ENCODE data around the gene USH2A.

Gene USH2A

DNA sequence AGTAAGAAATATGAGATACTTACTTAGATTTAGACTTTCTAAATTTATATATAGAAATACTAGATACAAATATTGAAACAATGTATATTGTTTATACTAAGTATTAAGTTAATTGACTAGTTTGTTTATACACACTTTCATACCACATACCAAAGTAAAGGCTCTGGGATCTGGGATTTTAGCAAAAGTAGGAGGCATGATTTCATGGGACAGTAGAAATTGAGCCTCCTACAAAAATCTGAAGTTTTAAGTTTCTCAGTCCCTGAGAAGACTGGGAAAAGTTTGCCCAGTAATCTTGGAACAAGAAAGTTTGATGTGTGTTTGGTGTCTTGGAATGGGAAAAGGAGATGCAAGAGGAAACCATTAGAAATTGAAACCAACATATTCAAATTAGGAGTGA lies 825.3 kb downstream of the USH2A start:
- no peak for DNase-seq (ENCODE audit: low read depth in 2 of 2)

DNA sequence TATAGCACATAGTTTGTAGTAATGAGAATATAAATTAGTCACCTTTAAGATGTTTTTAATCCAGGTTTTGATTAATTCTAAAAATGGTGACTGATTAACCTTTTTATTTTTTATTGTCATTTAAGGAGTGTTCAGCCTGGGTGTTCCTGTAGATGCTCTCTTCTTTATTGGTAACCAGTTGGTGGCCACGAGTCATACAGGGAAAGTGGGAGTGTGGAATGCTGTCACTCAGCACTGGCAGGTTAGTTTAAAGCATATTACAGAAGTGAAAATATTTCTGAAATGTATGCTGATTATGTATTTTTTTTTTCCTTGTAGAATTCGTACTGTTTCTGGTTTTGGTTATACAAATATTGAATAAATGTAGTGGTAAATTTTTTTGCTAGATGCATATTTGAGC lies 828.0 kb downstream of the USH2A start:
- DNase-seq (ENCODE audit: low read depth in 2 of 2): no peak

DNA sequence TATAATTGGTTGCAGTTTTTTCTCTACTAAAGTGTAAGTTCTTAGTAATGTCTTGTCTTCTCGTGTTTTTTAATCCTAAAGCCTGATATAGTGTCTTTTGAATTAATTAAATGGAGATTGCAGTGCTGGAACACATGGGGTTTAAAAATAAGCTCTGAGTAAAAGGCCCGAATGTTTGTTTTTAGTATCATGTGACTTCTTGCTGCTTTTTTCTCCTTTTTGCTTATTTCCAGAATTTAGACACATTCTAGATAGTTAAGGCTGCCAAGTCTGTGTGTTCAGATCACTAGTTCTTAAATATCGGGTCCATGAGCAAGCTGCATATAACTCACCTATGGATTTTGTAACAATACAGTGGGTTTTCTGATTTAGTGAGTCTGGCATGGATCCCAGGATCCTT lies 828.6 kb downstream of the USH2A start:
- no peak for DNase-seq (ENCODE audit: low read depth in 2 of 2)

DNA sequence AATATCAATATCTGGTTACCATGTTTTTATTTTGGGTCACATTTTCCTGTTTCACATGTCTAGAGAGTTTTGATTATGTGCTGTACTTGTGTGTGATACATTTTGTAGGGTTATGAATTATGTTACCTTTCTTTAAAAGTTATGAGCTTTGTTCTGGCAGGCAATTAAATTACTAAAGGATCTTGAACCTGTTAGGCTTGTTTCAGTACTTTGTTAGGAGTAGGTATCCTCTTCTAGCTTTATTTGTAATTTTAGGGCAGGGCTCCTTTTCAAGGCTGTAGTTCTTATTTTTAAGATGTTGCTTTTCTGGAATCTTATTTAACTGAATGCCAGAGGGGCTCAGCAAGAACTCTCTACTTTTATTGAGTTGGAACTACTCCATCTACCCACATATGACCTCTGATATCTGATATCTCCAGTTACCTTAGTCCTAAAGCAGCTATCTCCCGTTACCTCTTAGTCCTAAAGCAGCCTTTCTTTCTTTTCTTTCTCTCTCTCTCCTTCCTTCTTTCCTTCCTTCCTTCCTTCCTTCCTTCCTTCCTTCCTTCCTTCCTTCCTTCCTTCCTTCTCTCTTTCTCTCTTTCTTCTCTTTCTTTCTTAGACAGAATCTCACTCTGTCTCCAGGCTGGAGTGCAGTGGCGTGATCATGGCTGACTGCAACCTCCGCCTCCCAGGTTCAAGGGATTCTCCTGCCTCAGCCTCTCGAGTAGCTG lies 832.3 kb downstream of the USH2A start:
- DNase-seq (ENCODE audit: low read depth in 2 of 2): no peak

DNA sequence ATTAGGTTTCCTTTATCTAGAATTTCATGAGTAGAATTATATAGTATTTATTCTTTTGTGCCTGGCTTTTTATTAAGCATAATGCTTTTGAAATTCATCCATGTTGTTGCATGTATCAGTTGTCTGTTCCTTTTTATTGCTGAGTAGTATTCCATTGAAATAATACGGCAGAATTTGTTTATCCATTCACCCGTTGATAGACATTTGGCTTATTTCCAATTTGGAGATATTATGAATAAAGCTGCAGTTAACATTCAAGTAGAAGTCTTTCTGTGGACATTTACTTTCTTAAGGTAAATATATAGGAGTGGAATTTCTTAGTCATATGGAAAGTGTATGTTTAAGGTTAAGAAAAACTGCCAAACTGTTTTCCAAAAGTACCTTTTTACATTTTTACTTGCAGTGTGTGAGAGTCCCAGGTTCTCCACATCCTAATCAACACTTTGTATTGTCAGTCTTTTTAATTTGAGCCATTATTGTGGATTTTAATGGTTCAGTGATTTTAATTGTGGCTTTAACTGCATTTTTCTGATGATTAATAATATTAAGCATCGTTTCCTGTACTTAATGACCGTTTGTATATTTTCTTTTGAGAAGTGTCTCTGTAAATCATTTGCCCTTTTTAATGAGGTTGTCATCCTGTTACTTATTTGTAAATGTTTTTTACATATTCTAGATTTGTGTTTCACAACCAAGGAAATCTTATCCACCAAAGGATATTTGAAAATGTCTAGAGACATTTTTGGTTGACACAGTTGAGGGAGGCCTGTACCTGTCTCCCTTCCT lies 833.4 kb downstream of the USH2A start:
- DNase-seq (ENCODE audit: low read depth in 2 of 2): no peak

DNA sequence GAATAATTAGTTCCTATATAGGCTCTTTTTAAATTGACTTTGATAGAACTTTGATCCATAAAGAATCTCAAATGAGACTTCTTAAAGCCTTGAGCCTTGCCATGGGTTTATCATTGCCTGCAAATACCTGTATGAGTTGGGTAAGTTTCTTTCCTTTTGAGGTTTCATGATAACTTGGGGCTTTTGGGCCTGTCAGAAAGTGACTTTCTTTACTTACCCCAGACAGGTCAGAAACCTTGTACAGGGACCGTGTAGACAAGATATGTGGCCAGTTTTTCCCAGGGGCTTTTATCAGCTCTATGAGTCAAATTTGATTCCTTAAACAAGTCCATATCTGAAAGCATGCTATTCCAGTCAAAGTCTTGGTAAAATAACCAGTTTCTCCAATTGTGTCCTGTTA lies 838.9 kb downstream of the USH2A start:
- DNase-seq (ENCODE audit: low read depth in 2 of 2): no peak

DNA sequence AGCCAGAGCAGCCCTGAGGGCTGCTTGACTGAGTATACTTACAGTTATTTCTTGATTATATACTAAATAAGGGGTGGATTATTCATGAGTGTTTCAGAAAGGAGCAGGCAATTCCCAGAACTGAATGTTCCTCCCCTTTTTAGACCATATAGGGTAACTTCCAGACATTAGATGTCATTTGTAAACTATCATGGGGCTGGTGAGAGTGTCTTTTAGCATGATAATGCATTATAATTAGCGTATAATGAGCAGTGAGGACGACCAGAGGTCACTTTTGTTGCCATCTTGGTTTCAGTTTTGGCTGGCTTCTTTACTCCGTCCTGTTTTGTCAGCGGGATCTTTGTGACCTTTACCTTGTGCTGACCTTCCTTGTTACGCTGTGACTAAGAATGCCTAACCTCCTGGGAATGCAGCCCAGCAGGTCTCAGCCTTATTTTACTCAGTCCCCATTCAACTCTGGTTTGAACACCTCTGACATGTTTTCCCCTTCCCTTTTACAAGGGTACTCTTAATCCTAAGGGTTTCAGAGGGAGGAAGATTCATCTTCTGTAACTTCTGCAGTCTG lies 840.0 kb downstream of the USH2A start:
- DNase-seq (ENCODE audit: low read depth in 2 of 2): no peak

DNA sequence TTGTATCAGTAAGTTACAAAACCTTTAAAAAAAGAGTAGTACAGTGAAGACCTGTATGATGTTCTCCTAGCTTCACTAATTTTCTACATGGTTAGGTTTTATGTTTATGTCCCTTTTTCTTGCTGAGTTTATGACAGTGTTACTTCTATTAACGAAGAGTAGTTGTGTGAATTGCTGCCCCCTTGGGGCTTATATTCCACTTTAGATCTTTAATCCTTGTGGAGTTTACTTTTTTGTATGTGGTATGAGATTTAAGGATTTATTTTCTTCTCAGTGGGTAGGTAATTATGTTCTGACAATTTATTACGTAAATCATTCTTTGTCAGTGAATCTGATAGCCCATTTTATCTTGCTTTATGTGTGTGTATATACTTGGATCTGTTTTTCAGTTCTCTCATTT lies 841.4 kb downstream of the USH2A start:
- no peak for DNase-seq (ENCODE audit: low read depth in 2 of 2)
